ENCODE results near the gene HSD11B1.

The HSD11B1 gene

GRCh38 chr1:209748620-209749019 is 44.0 kb downstream of the HSD11B1 start:
- Histone ChIP-seq H3K4me3 (ENCODE audit: insufficient read depth, low read length, poor library complexity, severe bottlenecking) (no peak overlapping the region), H3K27ac (ENCODE audit: low read depth, low read length) (no peak overlapping the region), H3K79me2 (ENCODE audit: insufficient read depth, low read length) (no peaks in the 10 kb centered on the region), H3K9ac (ENCODE audit: low read length) (no peak overlapping the region), H3F3A (ENCODE audit: insufficient read depth) (peaks cover 10% of the 10 kb centered on the region; the same call in 1 of the 2 replicates), H4K20me1 (ENCODE audit: low read depth, low read length) (no peaks in the 10 kb centered on the region), H3K4me2 (ENCODE audit: low read depth, low read length, poor library complexity, severe bottlenecking) (no peak overlapping the region), H3K36me3 (ENCODE audit: low read length) (no peaks in the 10 kb centered on the region), H3K9me2 (replicated peaks; ENCODE audit: insufficient read depth, low read length) (no peaks in the 10 kb centered on the region), H2AFZ (ENCODE audit: low read depth, low read length, severe bottlenecking) (peak overlapping the region; percentile 52), H3K9me3 (ENCODE audit: insufficient read depth, low read length) (no peaks in the 10 kb centered on the region), H3K27me3 (ENCODE audit: low read length) (no peaks in the 10 kb centered on the region)
- TF ChIP-seq CTCF (IDR thresholded peaks at IDR 0.05; ENCODE audit: insufficient read depth, low read length, poor library complexity, severe bottlenecking), result no peak
- TF ChIP-seq EZH2phosphoT487 (conservative IDR thresholded peaks at IDR 0.05; ENCODE audit: low read length), result no peak

GRCh38 chr1:209749205-209749604 is 44.6 kb downstream of the HSD11B1 start:
- H3K9ac ChIP-seq (ENCODE audit: low read length), result no peak overlapping the region
- H3K9me3 ChIP-seq (ENCODE audit: insufficient read depth, low read length), result no peaks in the 10 kb centered on the region
- H3K4me2 ChIP-seq (ENCODE audit: low read depth, low read length, poor library complexity, severe bottlenecking), result no peak overlapping the region
- H3K4me3 ChIP-seq (ENCODE audit: insufficient read depth, low read length, poor library complexity, severe bottlenecking), result no peak overlapping the region
- no peak overlapping the region for H3K27ac ChIP-seq (ENCODE audit: low read depth, low read length)
- no peak overlapping the region for H2AFZ ChIP-seq (ENCODE audit: low read depth, low read length, severe bottlenecking)
- no peaks in the 10 kb centered on the region for H3K27me3 ChIP-seq (ENCODE audit: low read length)
- no peaks in the 10 kb centered on the region for H4K20me1 ChIP-seq (ENCODE audit: low read depth, low read length)
- H3K9me2 ChIP-seq (replicated peaks; ENCODE audit: insufficient read depth, low read length), result no peaks in the 10 kb centered on the region
- no peaks in the 10 kb centered on the region for H3K79me2 ChIP-seq (ENCODE audit: insufficient read depth, low read length)
- H3K36me3 ChIP-seq (ENCODE audit: low read length), result no peaks in the 10 kb centered on the region
- H3F3A ChIP-seq (ENCODE audit: insufficient read depth), result peaks cover 10% of the 10 kb centered on the region; the same call in 1 of the 2 replicates
- TF ChIP-seq CTCF (IDR thresholded peaks at IDR 0.05; ENCODE audit: insufficient read depth, low read length, poor library complexity, severe bottlenecking) (no peak), EZH2phosphoT487 (conservative IDR thresholded peaks at IDR 0.05; ENCODE audit: low read length) (no peak)

GRCh38 chr1:209749670-209750323 is 45.2 kb downstream of the HSD11B1 start:
- Histone ChIP-seq H3K79me2 (ENCODE audit: insufficient read depth, low read length) (no peaks in the 10 kb centered on the region), H3K27me3 (ENCODE audit: low read length) (no peaks in the 10 kb centered on the region), H3K27ac (ENCODE audit: low read depth, low read length) (no peak overlapping the region), H3K9me3 (ENCODE audit: insufficient read depth, low read length) (no peaks in the 10 kb centered on the region), H3K9ac (ENCODE audit: low read length) (no peak overlapping the region), H2AFZ (ENCODE audit: low read depth, low read length, severe bottlenecking) (no peak overlapping the region), H3K4me2 (ENCODE audit: low read depth, low read length, poor library complexity, severe bottlenecking) (no peak overlapping the region), H3K4me3 (ENCODE audit: insufficient read depth, low read length, poor library complexity, severe bottlenecking) (no peak overlapping the region), H4K20me1 (ENCODE audit: low read depth, low read length) (no peaks in the 10 kb centered on the region), H3K36me3 (ENCODE audit: low read length) (no peaks in the 10 kb centered on the region), H3K9me2 (replicated peaks; ENCODE audit: insufficient read depth, low read length) (no peaks in the 10 kb centered on the region), H3F3A (ENCODE audit: insufficient read depth) (peaks cover 10% of the 10 kb centered on the region; the same call in 1 of the 2 replicates)
- TF ChIP-seq EZH2phosphoT487 (conservative IDR thresholded peaks at IDR 0.05; ENCODE audit: low read length) (no peak), CTCF (IDR thresholded peaks at IDR 0.05; ENCODE audit: insufficient read depth, low read length, poor library complexity, severe bottlenecking) (no peak)

All from SU-DHL-6 (cell line).